Prostate gland (tissue), 2 donors: Measurements from ENCODE around the gene ITGB4. TPM values are rescaled to one million over a fixed set of nuclear protein-coding genes. Genes with fewer than 3 reads are reported as not detected.

ENCODE experiments used
- DNase-seq: peaks from one replicate; pipeline ENCODE4 v3.0.0-alpha.2; 2019; ENCODE audit warnings: low spot score
- H3K27ac ChIP-seq, 2 donors: fragments of 200-600 bp; sonication (generic); 2 replicates each; pipeline ENCODE4 v1.5.1; 2017 to 2019
- H3K27me3 ChIP-seq: fragments of 200-600 bp; sonication (generic); replicated peaks from 2 replicates; pipeline ENCODE4 v1.5.1; 2019; ENCODE audit not compliant: insufficient read depth
- H3K36me3 ChIP-seq, 2 donors: fragments of 200-600 bp; sonication (generic); 1 replicate in 1 of 2; 2 replicates in 1 of 2; pipeline versions ENCODE4 v1.5.1 to v1.8.1; 2017 to 2019
- H3K4me1 ChIP-seq: fragments of 200-600 bp; sonication (generic); replicated peaks from 2 replicates; pipeline ENCODE4 v1.5.1; 2019
- H3K4me3 ChIP-seq, 2 donors: fragments of 200-600 bp; sonication (generic); 2 replicates each; pipeline ENCODE4 v1.5.1; 2017 to 2019
- H3K9me3 ChIP-seq: fragments of 200-600 bp; sonication (generic); 2 replicates; pipeline ENCODE4 v1.5.1; 2017
- POLR2A ChIP-seq: fragments of 450-650 bp; IDR thresholded peaks from one replicate; pipeline ENCODE4 v1.6.1; 2016; ENCODE audit warnings: antibody characterized with exemption, mild to moderate bottlenecking
- POLR2AphosphoS5 ChIP-seq: sonication (generic); formaldehyde crosslinking; IDR thresholded peaks from one replicate; pipeline ENCODE4 v1.6.1; 2017; ENCODE audit warnings: antibody characterized with exemption
- WGBS: methylation state at CpG from one replicate; pipeline ENCODE4 v1.1.5; 2018; 5-methylcytosine and 5-hydroxymethylcytosine counted together
- intact Hi-C: fragments of 100-400 bp; cut with DNase I; formaldehyde crosslinking; loops from one replicate; pipeline ENCODE4 v1.14.2; 2022
- total RNA-seq, 2 donors: library from RNA; depleted of rRNA; stranded (reverse); fragments of >200 nt; gene quantifications; one replicate each; pipeline ENCODE4 v1.1.0, GENCODE V29; 2016
- TF ChIP-seq, protein P1 (sequence below), 4 experiments: fragments of 200-600 bp in 2 of 4; fragments of 450-650 bp in 2 of 4; sonication (generic) in 2 of 4; IDR thresholded peaks; 1 replicate in 3 of 4; 2 replicates in 1 of 4; pipeline ENCODE4 v1.5.1; 2016 to 2019; ENCODE audit warnings: antibody characterized with exemption in 4 of 4, mild to moderate bottlenecking in 2 of 4, moderate library complexity in 2 of 4

The ITGB4 gene
- total RNA-seq, 2 donors from 2014 or later, result 81.0 to 105 TPM

DNA sequence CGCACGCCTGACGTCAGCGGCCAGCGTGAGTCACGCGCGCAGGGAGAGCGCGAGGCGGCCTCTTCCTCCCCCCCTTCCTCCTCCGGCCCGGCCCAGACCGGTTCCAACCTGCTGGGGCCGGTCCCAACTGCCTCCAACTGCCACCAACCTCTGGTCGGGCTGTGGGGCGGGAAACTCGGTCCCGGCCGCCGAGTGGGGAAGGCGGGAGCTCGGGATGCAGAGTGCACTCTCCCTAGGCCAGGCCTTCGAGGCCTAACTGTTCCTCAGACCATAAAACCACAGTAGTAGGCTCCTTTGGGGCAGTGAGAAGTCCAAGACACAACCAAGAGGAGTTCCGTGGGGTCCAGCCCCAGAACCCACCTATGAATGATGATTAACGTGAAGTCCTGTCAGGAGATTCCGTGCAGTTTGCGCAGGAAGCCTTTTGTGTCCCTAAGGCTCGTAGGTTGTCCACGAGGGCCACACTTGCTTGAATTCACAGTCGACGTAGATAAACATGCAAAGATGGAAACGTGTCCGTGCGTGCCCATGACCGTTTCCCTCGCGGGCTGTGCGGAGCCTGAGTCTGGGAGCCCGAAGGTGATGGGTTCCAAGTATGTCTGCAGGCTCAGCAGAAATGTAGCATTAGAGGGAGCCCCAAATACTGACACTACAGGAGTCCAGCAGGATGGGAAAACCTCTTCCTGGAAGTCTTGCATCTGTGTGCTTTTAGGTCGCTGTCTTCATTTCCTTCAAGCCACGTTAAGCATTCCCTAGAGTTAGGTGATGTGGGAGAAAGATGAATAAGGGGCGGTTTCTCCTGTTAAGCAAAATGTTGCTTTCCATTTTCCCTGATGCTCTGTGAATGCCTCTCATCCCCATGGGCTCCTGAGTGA, 64.0 kb downstream of the ITGB4 start:
- H3K27me3 ChIP-seq, result no peaks in the 10 kb centered on the region
- peak overlapping the region; percentile 98 to 99 for H3K27ac ChIP-seq
- intact Hi-C loops, result loop anchor here (2.0 to 5.0 kb wide), 3 partner anchors 70 to 112 kb away; partner anchors contain the start of genes TRIM47, TRIM65 and WBP2
- H3K4me1 ChIP-seq, result peaks cover 15% of the 10 kb centered on the region
- H3K4me3 ChIP-seq, result peak overlapping the region; percentile 57 to 66
- 8% methylated on average over 28 of the region's 43 CpGs for WGBS
- H3K9me3 ChIP-seq, result no peaks in the 10 kb centered on the region
- TF ChIP-seq, protein P1, sequence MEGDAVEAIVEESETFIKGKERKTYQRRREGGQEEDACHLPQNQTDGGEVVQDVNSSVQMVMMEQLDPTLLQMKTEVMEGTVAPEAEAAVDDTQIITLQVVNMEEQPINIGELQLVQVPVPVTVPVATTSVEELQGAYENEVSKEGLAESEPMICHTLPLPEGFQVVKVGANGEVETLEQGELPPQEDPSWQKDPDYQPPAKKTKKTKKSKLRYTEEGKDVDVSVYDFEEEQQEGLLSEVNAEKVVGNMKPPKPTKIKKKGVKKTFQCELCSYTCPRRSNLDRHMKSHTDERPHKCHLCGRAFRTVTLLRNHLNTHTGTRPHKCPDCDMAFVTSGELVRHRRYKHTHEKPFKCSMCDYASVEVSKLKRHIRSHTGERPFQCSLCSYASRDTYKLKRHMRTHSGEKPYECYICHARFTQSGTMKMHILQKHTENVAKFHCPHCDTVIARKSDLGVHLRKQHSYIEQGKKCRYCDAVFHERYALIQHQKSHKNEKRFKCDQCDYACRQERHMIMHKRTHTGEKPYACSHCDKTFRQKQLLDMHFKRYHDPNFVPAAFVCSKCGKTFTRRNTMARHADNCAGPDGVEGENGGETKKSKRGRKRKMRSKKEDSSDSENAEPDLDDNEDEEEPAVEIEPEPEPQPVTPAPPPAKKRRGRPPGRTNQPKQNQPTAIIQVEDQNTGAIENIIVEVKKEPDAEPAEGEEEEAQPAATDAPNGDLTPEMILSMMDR (IDR thresholded peaks at IDR 0.05), result no peak
- TF ChIP-seq POLR2AphosphoS5 (peak; percentile 79), POLR2A (peak; percentile 55)
- DNase-seq, result peak; percentile 85
- H3K36me3 ChIP-seq, result no peaks in the 10 kb centered on the region

DNA sequence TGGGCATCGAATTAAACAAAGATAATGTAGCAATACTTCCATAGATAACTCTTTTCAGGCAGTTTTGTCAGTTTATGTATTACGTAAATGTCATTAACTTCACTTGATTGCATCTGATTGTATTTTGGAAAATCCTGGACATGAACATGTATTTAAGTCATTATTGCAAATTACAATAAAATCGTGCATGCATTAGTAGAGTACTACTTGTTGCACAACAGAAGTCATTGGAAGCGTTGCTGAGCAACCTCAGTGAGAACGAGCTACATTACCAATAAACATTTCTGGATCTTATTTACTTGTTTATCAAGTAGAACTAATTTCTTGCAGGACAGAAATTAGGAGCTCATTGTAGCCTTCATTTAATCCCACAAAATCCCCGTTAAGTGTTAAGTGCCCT, 70.0 kb downstream of the ITGB4 start:
- H3K36me3 ChIP-seq, result no peaks in the 10 kb centered on the region
- WGBS, result 83% methylated on average over 6 of the region's 6 CpGs
- H3K27ac ChIP-seq, result no peak overlapping the region
- intact Hi-C loops, result no loop called here
- TF ChIP-seq, protein P1 (IDR thresholded peaks at IDR 0.05), result no peak
- H3K4me3 ChIP-seq, result no peak overlapping the region
- H3K9me3 ChIP-seq, result no peaks in the 10 kb centered on the region
- H3K4me1 ChIP-seq, result peaks cover 8% of the 10 kb centered on the region
- H3K27me3 ChIP-seq, result no peaks in the 10 kb centered on the region
- no peak for DNase-seq

DNA sequence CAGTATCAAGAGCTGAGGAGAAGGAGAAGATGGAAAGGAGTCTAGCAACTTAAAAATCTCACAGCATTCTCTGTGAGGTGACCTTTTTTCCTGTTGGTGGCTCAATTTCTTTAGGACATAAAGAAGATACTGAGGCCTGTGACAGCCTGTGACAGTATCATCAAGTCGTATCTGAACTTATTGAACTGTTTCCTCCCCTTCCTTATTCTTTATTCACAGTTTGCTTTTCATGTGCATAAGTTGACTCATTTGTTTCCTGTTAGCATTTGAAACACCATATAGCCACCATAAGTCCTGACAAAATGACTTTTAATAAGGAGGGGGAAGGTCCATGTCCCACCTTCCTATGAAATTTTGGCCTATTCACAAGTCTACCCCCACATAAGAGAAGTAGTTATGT, 72.2 kb downstream of the ITGB4 start:
- TF ChIP-seq, protein P1 (IDR thresholded peaks at IDR 0.05), result no peak
- TF ChIP-seq POLR2A (no peak), POLR2AphosphoS5 (no peak)
- no peaks in the 10 kb centered on the region for H3K4me1 ChIP-seq
- H3K36me3 ChIP-seq, result no peaks in the 10 kb centered on the region
- H3K27me3 ChIP-seq, result no peaks in the 10 kb centered on the region
- no peak overlapping the region for H3K27ac ChIP-seq
- H3K9me3 ChIP-seq, result no peaks in the 10 kb centered on the region
- intact Hi-C loops, result no loop called here
- no peak for DNase-seq
- H3K4me3 ChIP-seq, result no peak overlapping the region
- WGBS, result 69% methylated on average over 1 of the region's 1 CpG

DNA sequence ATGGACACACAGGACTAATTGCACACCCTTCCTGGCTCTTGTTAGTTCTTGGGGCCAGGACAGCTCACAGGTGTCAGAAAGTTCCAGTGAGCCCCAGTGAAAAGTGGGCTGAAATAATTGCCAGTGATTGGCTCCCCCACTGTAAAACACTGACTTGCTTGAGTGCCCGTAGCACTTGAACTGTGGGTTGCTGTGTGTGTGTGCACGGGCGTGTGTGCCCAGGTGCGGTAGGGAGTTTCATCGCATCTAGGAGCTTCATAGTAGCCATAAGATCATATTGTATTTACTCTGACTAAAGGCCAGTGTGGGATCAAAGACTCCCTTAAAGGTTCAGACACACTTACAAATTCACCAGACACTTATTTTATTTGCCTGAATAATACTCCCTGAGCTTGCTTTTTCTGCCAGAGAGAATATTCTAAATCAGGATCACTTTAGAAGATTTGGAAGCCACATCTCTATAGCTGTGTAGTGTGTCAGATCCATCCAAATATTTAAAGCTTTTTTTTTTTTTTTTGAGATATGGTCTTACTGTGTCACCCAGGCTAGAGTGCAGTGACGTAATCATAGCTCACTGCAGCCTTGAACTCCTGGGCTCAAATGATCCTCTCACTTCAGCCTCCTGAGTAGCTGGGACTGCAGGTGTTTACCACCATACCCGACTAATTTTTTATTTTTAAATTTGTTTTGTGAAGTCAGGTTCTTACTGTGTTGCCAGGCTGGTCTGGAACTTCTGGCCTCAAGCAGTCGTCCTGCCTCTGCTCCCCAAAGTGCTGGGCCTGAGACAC, 74.8 kb downstream of the ITGB4 start:
- no peaks in the 10 kb centered on the region for H3K36me3 ChIP-seq
- TF ChIP-seq POLR2AphosphoS5 (no peak), POLR2A (no peak)
- TF ChIP-seq, protein P1 (IDR thresholded peaks at IDR 0.05), result no peak
- no peak for DNase-seq

More for the DNA sequence above, 74.8 kb downstream of the ITGB4 start:
- WGBS, result 90% methylated on average over 8 of the region's 8 CpGs
- Histone ChIP-seq H3K27ac (no peak overlapping the region), H3K9me3 (no peaks in the 10 kb centered on the region), H3K4me3 (no peak overlapping the region), H3K27me3 (no peaks in the 10 kb centered on the region), H3K4me1 (no peaks in the 10 kb centered on the region)
- intact Hi-C loops, result no loop called here
